ENCODE data around the gene GPI.

GPI gene

GRCh38 chr19:34341935-34342680, 22.9 kb upstream of the GPI start:
- DNase-seq (ENCODE audit: low read depth in 2 of 2) = no peak

GRCh38 chr19:34343751-34344150, 21.2 kb upstream of the GPI start:
- DNase-seq (ENCODE audit: low read depth in 2 of 2) = no peak

DNA sequence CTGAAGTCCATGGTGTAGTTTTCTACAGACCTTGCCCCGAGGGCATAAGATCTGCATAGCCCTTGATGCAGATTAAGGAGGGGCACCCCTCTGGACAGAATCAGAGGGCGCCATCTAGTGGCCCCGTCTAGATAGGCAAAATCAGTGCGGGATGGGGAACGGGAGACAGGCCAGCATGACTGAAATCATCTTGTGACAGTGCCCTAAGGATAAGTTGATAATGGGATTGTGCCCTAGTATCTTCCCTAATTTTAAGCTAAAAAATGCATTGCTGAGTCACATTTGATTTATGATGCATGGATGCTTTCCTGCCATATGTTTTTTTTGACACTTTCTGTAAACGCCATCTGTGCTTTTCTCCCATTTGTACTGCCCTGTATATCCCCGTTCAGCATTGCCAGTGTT, 19.0 kb upstream of the GPI start:
- peak; percentile 37 to 57 for DNase-seq (ENCODE audit: low read depth in 2 of 2)

DNA sequence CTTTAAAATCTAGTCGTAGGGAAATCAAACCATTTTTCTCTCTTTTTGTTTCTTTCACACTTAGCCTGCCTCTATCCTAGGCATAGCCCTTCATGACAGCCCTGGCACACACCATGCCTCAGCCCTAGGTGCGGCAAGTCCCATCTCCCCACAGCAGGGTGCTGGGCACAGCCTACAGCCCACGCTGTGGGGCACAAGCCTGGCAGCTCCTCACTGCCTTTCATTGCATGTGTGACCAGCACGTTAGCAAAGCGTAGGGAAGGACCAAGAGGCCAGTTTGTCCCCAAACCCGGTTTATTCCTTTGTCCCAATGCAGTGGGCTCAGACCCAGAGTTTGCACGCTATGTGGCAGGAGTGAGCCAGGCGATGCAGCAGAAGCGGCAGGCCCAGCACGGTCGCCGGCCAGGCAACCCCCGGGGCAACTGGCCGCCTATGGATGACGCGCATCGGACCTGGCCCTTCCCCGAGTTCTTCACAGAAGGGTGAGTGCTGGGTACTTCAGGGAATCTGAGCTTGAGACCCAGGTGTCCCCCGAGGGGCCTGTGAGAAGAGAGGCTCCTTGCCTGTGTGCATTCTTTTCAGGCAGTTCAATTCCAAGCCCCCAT, 17.3 kb upstream of the GPI start:
- DNase-seq (ENCODE audit: low read depth in 2 of 2) = no peak

DNA sequence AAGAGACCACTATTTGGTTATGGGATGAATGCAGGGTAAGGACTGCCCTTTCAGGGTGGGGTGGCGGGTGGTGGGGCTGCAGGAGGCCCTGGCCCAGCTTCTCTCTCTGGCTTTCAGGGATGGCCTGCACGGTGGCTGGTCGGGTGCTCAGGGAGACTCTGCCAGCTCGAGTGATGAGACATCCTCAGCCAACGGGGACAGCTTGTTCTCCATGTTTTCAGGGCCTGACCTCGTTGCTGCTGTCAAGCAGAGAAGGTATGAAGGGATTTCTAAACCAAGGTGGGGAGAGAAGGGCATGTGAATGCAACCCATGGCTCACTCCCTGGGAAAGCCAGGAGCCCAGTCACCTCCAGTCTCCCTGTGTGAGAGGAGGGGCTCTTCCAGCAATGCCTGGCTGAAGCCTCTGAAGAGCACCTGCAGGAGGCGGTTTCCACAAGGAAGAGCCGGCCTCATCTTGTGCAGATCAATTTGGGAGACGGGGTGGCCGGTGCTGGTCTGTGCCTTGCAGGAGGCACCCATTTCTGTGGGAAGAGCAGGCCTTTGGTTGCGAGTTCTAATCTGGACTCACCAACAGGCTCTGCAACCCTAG, 16.0 kb upstream of the GPI start:
- DNase-seq (ENCODE audit: low read depth in 2 of 2) = no peak

DNA sequence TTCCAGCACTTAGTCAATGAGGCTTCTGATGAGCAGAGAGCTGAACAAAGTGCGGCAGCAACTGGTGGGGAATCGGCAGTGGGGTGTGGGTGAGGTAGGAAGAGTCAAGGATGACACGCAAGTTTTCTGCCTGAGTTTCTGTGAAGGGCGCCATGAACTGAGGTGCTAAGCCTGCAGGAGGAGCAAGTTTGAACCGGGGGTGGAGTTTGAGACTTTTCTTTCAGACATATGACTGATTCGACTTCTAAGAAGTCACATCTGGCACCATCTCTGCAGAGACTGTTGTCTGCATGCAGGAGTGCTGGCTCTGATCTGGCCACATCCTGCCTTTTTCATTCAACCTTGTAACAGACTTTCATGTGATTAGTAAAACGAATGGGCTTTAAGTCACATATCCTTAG, 14.8 kb upstream of the GPI start:
- peak; percentile 29 to 46 for DNase-seq (ENCODE audit: low read depth in 2 of 2)

DNA sequence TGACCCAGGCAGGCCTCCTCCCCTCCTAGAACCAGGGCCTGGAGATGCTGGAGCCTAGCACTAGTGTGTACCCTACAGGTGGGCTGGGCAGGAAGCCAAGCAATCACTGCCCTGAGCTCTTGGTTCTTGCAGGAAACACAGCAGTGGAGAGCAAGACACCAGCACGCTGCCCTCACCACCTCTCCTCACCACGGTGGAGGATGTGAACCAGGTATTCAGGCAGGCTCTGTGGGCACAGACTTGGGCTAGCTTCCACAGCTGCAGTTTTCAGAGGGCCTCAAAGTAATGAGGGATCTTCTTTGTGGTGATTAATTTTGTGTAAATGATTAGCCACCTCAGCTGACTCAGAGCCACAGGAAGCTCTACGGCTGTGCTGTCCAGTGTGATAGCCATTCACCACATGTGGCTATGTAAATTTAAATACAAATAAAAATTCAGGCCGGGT, 13.6 kb upstream of the GPI start:
- DNase-seq (ENCODE audit: low read depth in 2 of 2) = no peak

DNA sequence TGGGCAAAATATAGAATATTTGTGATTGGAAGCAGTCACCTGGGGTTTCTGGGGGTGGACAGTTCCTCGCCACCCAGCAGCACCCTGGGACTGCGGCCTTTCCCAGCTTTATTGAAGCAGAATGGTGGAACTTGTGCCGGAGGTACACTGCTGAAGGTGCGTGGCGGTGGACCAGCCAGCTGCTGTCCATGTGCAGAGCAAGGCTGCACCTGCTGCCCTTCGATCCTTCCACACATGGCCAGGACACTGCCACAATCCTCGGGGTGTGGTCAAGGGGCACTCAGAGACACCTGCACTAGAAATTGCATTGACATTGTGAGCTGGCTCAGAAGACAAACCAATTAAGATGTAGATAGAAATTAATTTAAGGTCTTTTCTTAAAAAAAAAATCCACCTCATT, 11.4 kb upstream of the GPI start:
- no peak for DNase-seq (ENCODE audit: low read depth in 2 of 2)

DNA sequence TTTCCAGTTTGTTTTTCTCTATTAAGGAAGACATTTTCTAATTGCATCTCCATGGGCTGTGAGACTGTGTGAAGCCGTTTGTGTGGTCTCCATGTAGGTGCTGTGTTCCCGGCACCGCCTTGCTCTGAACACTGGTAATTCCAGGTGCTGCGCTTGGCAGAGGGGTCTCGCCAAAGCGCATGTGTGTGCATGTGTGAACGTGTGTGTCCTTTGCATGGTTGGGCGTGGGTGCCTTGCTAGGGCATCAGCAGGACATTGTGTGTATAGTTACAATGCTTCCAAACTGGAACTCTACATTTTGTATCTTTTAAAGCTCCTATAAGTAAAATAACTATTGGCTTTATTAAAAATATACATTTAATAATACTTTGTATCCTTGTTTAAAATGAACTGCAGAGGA, 9.8 kb upstream of the GPI start:
- no peak for DNase-seq (ENCODE audit: low read depth in 2 of 2)

- no peak for DNase-seq (ENCODE audit: low read depth in 2 of 2)
These were observed 8.1 kb upstream of the GPI start for GRCh38 chr19:34356875-34357274.

DNA sequence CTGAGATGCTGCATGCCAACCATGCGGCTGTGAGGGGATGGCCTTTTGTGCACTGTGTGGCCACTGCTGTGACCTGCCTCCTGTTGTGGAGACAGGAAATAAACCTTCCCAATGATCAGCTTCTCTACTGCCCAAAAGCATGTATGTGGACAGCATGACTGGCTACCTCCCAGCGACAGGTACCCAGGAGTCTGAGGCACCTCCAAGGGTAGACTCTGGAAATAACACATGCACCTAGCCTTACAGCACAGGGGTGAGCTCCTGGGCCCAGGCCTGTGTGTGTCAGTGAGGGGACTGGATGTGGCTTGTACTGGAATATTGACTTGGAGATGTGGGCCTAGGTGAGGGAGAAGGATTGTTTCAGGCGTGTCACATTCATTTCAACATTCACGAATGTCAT, 7.6 kb upstream of the GPI start:
- no peak for DNase-seq (ENCODE audit: low read depth in 2 of 2)

DNA sequence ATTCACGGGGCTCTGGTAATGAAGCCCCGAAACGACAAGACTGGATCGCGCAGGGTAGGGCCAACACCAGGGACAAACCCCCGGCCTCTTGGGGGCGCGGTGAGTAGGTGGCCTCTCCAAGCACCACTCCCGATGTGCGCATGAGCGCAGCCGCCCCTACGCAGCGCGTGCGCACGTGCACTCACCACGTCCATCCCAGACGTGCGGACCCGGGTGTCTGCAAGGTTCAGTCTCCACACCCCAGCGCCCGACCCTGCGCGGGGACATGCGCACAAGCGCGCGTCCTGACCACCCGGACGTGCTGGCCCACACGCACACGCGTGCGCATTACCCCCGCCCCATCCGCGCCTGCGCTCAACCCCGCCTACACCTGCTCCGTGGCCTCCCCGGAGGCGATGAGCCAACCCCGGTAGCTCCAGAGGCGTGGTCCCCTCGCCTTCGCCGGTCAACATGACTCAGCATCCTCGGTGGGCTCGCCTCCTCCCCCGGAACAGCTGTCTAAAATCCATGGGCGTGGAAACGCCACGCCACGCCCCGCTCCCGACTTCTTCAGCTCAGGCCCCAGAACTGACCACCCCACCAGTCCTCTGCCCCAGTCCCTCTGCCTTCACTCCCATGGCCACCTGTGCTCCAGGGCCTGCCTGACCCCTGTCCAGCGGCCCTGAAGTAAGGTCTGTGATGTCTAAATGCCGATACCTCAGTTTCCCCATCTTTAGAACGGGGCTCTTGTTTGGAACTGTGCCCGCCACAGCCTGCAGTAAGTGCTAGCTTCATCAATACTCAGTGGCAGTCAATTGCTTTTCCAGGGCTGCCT, 5.6 kb upstream of the GPI start:
- peak; percentile 83 to 89 for DNase-seq (ENCODE audit: low read depth in 2 of 2)

DNA sequence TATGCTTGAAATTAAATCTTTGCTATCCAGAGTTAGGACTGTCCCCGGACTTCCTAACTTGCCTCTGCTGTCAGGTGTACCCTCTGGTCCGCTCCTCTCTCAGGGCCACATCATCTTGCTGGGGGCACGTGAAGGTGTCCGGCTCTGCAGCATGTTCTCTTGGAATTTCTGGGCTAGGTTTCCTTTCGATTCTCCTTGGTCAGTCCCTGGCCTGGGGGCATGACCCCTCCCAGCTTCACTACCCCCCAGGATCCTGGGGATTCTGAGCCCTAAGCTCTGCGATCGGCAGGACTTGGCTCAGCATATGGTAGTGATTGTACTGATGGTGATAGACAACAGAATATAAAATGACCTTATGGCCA, 5.1 kb upstream of the GPI start:
- no peak for DNase-seq (ENCODE audit: low read depth in 2 of 2)

- DNase-seq (ENCODE audit: low read depth in 2 of 2) = no peak
These were observed 4.6 kb upstream of the GPI start for GRCh38 chr19:34360354-34360909.

DNA sequence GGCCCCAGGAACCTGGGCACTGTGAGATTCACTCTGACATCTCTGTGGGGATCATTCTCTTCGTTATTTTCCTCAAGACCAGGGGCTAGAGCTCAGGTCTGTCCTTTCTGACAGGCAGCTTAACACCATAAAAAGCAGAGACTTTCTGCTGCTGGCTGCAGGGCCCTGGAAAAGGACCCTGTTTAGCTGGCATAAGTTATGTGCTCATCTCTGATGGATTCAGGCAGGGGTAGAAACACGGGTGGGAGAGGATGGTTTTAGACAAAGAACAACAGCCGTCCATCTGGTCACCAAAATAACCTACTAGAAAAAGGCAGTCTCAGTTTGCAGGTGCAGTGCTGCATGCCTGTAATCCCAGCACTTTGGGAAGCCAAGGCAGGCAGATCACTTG, 2.3 kb upstream of the GPI start:
- DNase-seq (ENCODE audit: low read depth in 2 of 2) = no peak

GRCh38 chr19:34363094-34363493, 1.9 kb upstream of the GPI start:
- DNase-seq (ENCODE audit: low read depth in 2 of 2) = no peak

GRCh38 chr19:34363930-34364329, 1.1 kb upstream of the GPI start:
- DNase-seq (ENCODE audit: low read depth in 2 of 2) = no peak

DNA sequence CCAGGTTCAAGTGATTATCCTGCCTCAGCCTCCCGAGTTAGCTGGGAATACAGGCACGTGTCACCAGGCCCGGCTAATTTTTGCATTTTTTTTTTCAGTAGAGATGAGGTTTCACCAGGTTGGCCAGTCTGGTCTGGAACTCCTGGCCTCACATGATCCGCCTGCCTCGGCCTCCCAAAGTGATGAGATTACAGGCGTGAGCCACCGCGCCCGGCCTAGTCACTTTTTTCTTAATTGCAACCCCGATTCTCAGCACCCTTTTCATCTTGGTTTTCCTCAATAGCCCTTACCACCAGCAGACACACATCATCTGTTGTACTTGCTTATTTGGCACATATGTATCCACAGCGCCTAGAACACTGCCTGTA, 550 bp upstream of the GPI start:
- no peak for DNase-seq (ENCODE audit: low read depth in 2 of 2)

DNA sequence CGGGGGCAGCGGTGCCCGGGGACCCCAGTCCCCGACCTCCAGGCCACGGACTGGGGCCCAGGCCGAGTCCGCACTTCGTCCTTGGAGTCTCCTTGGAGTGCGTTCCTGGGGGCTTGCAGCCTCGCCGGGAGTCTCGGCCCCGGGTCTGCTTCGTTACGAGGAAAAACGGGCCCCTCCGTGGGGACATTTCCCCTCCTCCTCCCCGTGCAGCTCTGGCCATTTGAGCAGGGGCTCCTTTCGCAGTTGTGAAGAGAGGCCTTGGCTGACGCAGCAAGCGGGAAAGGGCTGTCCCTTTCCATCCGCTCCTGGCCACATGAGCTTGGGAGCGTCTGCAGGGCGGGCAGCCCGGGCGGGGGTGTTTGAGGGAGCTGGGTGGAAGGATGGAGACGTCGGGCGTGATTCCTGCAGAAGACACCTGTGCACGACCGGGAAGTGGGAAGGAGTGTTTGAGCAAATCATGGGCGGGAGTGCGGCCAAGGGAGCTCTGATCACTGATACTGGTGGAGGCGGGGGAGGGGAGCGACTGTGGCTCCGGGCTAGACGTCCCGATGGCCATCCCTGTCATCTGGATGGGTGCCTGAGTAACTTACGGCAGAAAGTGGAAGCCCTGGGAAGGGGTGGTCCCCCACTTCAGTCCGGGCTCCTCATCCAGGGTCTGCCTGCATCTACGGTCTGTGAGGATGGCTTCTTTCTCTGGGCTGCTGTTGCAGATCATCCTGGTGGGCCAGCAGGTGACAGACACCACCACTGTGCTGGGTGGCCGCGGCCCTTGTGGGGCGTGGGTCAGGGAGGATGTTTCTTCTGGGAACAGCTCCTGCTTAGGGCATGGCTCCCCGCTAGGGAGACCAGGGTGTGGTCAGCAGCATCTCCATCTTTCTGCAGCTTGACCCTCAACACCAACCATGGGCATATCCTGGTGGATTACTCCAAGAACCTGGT, 736 bp downstream of the GPI start:
- no peak for DNase-seq (ENCODE audit: low read depth in 2 of 2)

DNA sequence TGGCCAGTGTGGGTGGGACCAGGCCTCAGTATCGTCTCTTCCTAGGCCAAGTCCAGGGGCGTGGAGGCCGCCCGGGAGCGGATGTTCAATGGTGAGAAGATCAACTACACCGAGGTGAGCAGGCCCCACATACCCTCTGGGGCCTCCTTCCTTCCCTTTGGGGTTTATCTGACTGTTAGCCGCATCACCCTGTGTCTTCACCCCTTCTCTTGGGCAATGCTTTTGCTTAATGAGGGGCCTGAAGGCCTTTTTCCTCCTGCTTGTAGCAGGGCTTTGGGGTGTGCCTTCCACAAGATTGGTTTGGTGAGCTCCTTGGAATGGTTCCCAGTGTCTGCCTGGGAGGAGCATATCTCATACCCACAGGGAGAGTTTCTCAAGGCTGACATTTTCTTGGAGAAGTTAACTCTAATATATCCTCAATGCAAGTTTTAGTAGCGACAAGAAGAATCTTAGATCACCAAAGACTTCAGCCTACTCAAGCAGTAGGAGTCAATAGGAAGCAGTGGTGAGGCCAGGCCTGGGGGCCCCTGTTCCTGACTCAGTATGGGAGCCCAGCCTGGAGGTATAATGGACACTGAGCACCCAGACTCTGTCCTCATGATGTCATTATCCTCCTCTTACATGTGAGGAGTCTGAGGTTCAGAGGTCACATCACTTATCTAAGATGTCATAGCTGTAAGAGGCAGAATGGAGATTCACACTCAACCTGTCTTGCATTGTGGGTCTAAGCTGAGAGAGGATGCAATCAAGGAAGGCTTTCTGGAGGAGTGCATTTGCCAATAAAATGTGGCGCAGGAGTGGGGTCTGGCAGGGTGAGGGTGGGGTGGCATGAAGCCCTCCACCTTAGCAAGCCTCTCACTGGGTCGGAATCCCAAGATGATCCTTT, 2.0 kb downstream of the GPI start:
- DNase-seq (ENCODE audit: low read depth in 2 of 2) = no peak
